GM04504 (cell line): ENCODE measurements around the gene ALG9.

ENCODE experiments used
- DNase-seq: peaks from one replicate; pipeline ENCODE4 v3.0.0-alpha.2; 2012; ENCODE audit warnings: low read depth

The ALG9 gene

GRCh38 chr11:111765984-111766833 is 105.2 kb downstream of the ALG9 start, which contains the start of gene PPP2R1B:
PPP2R1B (minus strand) TSS chr11:111766389; CDS start chr11:111766361, 28 bp downstream.
- no peak for DNase-seq

- DNase-seq: no peak
Measured at GRCh38 chr11:111765320-111765983, 105.9 kb downstream of the ALG9 start.

GRCh38 chr11:111764621-111765020 is 106.8 kb downstream of the ALG9 start:
- peak; percentile 38 for DNase-seq

GRCh38 chr11:111762981-111763643 is 108.3 kb downstream of the ALG9 start:
- DNase-seq: no peak

GRCh38 chr11:111762526-111762925 is 108.9 kb downstream of the ALG9 start:
- no peak for DNase-seq

GRCh38 chr11:111761036-111761435 is 110.3 kb downstream of the ALG9 start:
- DNase-seq: no peak

GRCh38 chr11:111759778-111760407 is 111.5 kb downstream of the ALG9 start:
- DNase-seq: no peak

GRCh38 chr11:111759376-111759775 is 112.0 kb downstream of the ALG9 start:
- no peak for DNase-seq

GRCh38 chr11:111756097-111756496 is 115.3 kb downstream of the ALG9 start:
- DNase-seq: no peak

GRCh38 chr11:111749646-111750045 is 121.7 kb downstream of the ALG9 start:
- DNase-seq: no peak

- DNase-seq: no peak
Measured at GRCh38 chr11:111748035-111748804, 123.2 kb downstream of the ALG9 start.

GRCh38 chr11:111745719-111746504 is 125.5 kb downstream of the ALG9 start:
- no peak for DNase-seq

- DNase-seq: no peak
Measured at GRCh38 chr11:111743700-111744099, 127.7 kb downstream of the ALG9 start.

- no peak for DNase-seq
Measured at GRCh38 chr11:111741751-111742150, 129.6 kb downstream of the ALG9 start.

- no peak for DNase-seq
Measured at GRCh38 chr11:111739299-111739698, 132.1 kb downstream of the ALG9 start.

- DNase-seq: no peak
Measured at GRCh38 chr11:111737444-111738210, 133.8 kb downstream of the ALG9 start.

- DNase-seq: no peak
Measured at GRCh38 chr11:111736621-111737443, 134.5 kb downstream of the ALG9 start.
